Cerebellar cortex (tissue), 1 donor: Measurements from ENCODE around the gene PIEZO2.
"Not testable (repeated sequence)": the region's sequence is repeated elsewhere in the genome, so short reads cannot be mapped to it uniquely, and the experiment has no call there.

Experiments used
- DNase-seq: peaks from one replicate; pipeline ENCODE4 v3.0.0-alpha.2; 2015; ENCODE audit warnings: low spot score

Gene PIEZO2

DNA sequence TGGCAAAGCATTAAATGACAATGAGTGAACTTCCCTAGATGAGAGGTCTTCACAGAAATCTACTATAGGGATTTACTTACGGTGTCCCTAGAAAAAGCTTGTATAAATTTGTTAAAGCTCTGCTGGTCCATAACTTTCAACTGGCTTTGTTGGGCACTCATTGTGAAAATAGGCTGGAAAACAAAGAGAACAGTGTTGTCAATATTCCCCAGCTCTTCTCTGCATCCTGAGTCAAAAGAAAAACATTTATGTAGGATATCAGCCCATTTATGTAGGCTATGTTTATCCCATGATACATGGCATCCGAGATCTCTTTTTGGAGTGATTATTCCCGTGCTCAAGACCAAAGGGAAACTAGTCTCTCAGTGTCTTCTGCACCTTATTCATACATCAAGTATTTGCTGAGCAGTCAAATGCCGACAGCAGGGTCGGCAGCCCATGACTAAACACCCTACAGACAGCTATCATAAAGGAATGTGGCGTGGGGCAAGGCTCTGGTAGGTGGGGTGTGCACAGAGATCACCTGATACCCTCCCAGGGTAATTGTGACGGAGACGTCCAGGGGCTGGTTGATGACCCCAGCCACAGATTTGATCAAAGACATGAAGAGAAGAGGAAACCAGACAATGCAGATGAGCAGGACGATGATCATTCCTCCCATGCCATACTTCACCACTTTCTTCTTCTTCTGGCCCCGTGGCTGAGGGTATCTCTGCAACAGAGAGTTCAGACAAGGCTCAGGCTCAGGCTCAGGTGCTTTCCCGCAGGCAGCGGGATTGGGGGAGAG is 467.6 kb downstream of the PIEZO2 start:
- DNase-seq: no peak

DNA sequence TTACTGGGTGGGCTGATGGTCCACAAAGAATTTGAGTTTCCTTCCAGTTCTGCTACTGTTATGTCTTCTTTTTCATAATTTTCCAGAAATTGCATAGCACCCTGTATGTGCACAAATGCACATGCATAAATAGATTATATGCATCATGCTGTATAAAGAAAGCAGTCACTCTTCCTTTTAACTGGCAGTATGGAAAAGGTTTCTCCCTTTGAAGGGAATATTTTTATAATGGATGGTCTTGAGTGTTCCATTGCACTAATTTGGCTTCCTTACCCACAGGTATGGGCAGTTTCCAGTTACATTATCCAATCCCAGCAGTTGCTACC is 469.1 kb downstream of the PIEZO2 start:
- DNase-seq: no peak

DNA sequence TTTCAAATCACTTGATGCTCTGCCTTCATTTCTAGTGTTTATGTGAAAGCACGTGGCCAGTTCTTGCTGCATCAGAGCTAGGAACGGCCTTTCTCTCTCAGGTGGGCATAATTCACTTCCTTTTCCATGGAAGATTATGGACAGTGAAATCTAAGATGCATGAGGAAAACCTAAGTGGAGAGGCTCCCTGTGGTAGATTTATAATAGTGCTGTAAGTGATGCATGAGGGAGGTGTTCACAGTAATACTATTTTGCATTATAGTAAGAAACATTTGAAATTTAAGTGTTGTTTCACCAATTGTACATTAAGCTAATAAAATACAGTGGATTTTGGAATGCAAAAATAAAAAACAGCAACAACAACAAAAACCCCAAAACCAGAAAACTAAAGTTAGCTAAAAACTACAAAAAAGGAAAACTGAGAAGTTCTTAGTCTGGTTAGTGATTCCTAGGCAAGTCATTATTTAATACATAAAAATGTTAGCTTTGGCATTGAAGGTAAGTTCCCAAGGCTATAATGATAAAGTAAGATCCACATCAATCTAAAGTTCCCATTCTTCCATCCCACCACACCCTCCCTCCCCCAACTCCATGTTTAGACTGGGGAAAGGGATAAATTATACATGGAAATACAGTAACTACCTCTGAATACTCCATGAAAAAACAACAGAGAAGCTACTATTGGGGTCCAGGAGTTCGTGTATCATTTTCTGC is 469.7 kb downstream of the PIEZO2 start:
- no peak for DNase-seq

DNA sequence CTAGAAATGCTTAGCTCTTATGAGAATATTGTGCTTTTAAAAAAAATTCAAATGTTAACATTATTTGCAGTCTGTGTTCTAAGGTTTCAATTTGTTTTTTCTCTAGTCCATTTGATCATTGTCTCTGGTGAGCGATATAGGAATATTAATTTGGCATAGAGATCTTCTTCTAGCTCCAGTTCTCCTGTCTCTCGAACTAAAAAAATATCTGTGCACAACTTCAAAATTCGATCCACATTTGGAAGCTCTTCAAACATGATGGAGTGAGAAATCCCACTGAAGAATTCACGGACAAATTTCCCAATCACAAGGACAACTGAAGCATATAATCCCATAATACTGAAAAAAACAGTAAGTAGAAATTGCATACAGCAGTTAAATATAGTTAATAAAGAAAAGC is 477.9 kb downstream of the PIEZO2 start:
- no peak for DNase-seq

DNA sequence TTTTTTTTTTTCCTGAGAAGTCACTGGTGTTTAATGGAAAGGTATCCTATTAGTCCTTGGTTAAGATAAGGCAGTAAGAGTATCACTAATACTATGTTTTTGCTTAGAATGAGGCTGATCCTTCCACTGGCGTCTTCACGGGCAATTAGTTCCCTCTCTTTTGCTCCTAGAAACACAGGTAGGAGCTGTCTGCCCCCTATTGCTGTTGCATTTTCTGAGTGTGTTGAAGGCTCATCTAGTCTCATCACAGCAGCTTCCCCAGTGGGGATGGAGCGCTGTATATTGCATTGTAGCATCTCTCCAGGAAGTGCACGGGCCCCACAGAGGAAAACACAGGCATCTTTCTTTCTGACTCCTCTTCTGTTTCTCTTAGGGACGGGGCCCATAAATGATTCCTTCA is 478.5 kb downstream of the PIEZO2 start:
- DNase-seq: no peak

DNA sequence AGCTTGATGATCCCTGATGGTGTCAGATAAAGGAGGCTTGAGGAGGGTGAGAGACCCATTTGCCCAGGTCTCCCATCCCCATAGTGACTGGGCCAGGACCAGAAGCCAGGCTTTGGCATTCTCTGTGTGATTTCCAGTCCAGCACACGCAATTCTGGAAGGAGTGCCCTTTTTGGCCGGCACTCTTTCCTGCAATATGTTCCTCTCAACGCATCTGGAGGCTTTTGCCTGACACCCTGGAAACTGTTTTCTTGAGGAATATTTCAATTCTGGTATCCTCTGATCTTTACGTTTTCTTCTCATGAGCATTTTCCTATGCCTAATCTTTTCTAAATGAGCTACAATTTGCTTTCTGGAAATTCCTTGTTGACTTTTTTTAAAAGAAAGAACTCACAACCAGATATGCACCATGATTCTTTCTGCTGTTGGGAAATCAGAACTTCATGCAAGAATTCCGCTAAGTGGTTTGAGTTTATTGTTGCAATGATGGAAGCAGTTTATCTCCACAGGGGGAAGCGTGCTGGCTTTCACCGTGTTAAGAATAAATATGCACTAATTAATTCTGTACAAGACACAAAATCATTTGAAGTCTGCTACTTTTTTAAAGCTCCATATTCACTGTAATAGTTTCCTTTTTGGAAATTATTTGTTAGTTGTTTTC is 479.8 kb downstream of the PIEZO2 start:
- DNase-seq: no peak

GRCh38 chr18:10663750-10664149 is 485.6 kb downstream of the PIEZO2 start:
- no peak for DNase-seq

- no peak for DNase-seq
Measured at GRCh38 chr18:10661317-10661716, 488.1 kb downstream of the PIEZO2 start.

DNA sequence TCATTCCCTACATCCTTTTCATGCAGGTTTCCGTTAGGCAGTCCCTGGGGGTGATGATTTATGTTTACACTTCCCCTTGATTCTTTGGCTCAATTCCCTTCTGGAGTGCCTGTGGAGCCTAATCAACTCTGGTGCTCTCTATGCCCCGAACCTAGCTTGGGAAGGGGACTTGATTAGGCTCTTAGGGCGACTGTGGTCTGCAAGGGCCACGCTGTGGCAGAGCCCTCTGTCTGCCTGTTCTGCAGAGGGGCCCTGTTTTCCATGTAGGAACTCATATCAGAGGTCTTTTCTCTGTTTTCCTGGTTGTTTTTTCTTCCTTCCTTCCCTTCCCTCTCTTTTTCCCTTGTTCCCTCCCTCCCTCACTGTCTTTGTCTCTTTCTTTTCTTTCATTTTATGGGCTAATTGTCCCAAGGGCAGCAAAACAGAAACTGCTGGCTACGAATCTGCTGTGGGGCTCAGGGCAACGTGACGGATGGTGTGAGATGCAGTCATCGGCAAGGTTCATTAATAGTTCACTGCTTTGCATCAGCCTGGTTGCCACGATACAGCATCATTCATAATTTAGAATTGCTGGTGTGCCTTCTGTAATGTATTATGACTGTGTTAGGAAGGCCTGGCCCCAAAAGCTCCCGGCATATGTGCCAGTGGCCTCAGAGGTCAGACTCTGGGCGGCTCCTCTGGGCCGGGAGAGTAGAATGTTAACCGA is 489.0 kb downstream of the PIEZO2 start:
- no peak for DNase-seq

GRCh38 chr18:10659594-10659993 is 489.8 kb downstream of the PIEZO2 start:
- DNase-seq: no peak

DNA sequence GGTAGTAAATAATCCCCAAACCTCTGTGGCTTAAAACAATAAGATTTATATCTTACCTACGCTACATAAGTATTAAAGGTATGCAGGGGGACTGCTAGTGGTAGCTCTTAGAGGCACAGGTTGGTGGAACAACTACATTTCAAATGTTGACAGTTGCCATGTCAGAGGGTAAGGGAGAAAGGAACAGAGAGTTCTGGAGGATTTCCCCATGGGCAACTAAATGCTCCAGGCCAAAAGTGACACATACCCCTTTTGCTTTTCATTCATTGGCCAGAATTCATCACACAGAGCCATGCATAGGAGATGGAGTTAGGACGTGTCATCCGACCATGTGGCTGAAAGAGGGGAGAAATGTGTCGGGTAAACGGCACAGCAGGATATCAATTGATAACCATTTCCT is 490.4 kb downstream of the PIEZO2 start:
- DNase-seq: no peak

DNA sequence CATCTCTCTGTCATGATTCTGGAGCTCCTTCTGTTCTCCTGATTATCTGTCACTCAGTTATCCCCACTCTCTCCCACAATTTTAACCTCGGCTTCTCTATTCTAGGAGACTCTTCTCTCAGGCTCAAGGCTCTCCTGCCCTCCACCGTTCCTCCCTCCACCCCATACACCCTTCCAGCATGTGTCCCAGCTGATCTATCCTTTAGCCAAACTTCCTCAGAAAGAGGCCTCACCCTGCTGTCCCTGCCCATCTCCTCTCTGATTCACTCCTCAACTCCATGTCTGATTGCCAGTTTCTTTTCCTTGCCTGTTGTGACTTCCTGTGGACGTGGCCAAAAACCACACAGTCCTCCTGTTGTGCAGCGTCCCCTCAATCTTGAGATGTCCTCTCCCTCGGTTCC is 505.4 kb downstream of the PIEZO2 start:
- DNase-seq: not testable (repeated sequence)

DNA sequence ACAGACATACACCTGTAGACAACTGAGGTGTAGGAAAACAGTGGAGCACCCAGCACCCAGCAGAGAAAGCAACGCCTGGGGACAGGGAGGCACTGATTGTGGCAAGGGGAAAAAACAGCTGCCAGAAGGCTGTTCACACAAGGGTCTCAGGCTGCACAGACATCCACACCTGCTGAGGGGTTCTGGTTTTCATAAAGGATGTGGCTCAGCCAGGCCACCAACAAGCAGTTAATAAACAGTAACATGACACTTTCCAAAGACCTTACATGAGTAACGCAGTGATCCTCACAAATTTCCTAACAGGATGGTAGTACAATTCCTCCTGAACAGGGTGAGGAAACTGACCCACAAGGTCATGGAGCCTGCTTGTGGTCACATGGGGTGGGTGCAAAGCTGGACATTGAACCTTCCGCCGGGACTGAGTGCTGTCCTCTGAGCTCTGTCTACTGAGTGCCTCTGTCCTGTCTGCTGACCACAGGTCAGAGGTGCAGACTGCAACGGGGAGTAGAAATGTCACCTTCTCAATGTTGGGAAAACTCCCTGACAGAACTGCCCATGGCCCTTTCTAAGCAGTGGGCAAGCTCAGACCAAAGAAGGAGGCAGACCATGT is 506.3 kb downstream of the PIEZO2 start:
- DNase-seq: not testable (repeated sequence)

DNA sequence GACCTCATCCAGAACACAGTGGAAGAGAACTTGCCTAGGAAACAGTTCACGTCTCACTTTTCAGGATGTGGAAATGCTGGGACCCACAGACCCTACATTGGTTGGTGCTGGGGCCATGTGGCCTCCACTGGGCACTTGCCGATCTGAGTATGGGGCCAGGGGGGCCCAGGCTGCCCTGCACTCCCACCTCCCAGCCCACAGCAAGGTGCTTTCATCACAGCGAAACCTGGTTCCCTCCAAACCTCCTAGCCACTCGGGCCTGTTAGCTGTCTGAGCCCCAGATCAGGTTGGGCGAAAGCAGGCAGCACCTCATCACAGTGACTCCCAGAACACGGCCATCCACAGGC is 510.9 kb downstream of the PIEZO2 start:
- not testable (repeated sequence) for DNase-seq

- DNase-seq: not testable (repeated sequence)
Measured at GRCh38 chr18:10637858-10638538, 511.4 kb downstream of the PIEZO2 start.

- DNase-seq: not testable (repeated sequence)
Measured at GRCh38 chr18:10629076-10629475, 520.3 kb downstream of the PIEZO2 start.

- not testable (repeated sequence) for DNase-seq
Measured at GRCh38 chr18:10626606-10627213, 522.7 kb downstream of the PIEZO2 start.

GRCh38 chr18:10623606-10624005 is 525.8 kb downstream of the PIEZO2 start:
- not testable (repeated sequence) for DNase-seq

GRCh38 chr18:10622982-10623381 is 526.4 kb downstream of the PIEZO2 start:
- DNase-seq: not testable (repeated sequence)

GRCh38 chr18:10620670-10621329 is 528.6 kb downstream of the PIEZO2 start:
- not testable (repeated sequence) for DNase-seq
